Stromal cell of bone marrow (primary cell): ENCODE measurements around the gene ASIC5.
A peak's percentile ranks its signal among the peaks of the same experiment; 100 is the strongest.

Experiments
- DNase-seq: peaks from one replicate; pipeline ENCODE4 v3.0.0-alpha.2; 2012; ENCODE audit warnings: low read depth

The ASIC5 gene

DNA sequence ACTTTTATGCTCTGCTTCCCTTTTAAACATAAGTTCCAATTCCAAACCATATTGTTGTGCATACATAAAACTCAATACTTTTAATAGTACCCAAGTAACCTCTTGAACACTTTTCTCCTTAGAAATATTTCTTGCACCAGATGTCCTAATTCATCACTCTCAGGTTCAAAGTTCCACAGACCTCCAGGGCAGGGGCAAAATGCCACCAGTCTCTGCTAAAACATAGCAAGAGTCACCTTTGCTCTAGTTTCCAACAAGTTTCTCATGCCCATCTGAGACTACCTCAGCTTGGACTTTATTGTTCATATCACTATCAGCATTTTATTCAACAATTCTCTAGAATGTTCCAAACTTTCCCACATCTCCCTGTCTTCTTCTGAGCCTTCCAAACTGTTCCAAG lies 13.7 kb upstream of the ASIC5 start:
- DNase-seq: no peak

DNA sequence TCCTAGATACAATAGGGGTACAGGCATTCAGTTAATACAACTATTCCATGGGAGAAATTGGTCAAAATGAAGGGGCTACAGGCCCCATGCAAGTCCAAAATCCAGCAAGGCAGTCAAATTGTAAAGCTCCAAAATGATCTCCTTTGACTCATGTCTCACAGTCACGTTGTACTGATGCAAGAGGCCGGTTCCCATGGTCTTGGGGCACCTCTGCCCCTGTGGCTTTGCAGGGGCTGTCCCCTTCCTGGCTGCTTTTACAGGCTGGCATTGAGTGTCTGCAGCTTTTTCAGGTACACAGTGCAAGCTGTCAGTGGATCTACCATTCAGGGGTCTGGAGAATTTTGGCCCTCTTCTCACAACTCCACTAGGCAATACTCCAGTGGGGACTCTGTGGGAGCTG lies 12.5 kb upstream of the ASIC5 start:
- no peak for DNase-seq

- DNase-seq: no peak
These were observed 11.9 kb upstream of the ASIC5 start for GRCh38 chr4:155877971-155878370.

- DNase-seq: no peak
These were observed 9.8 kb upstream of the ASIC5 start for GRCh38 chr4:155875878-155876277.

DNA sequence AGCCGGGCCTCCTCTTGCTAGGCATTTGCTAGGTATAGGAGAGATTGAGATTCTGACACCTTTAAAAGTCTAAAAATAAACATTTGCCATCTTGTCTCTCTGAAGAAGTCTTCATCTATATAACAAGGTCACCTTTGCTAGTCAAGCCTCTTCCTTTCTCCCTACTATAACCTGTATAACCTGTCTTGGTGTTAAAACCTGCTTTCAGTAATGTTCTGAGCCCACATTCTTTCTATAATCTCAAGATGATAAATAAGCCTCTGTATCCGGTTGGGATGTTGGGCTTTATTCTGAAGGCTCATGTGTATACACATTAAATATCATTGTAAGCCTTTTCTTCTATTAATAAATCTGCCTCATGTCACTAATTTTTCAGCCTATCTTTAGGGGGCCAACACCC lies 10.2 kb downstream of the ASIC5 start:
- no peak for DNase-seq

GRCh38 chr4:155854582-155855226 lies 11.4 kb downstream of the ASIC5 start:
- peak; percentile 24 for DNase-seq

- no peak for DNase-seq
These were observed 12.9 kb downstream of the ASIC5 start for GRCh38 chr4:155853189-155853588.

GRCh38 chr4:155849042-155849441 lies 17.0 kb downstream of the ASIC5 start:
- no peak for DNase-seq

DNA sequence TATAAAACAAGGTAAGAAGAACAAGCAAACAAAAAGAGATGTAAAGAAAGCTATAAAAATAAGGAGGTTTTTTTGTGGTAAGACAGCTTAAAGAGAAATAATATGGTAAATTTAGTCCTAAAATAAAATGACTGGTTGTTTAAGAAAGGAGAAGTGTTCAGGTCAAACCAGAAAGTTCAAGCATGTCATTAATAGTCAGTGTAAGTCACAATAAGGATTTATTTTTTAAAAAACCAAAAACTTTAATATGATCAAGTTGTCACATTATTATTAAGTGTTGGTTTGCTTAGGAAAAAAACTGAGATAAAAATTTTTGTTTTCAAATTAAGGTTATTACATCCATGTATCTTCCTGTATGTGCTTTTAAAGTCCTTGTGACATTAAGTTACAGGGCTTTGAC lies 19.1 kb downstream of the ASIC5 start:
- DNase-seq: no peak

DNA sequence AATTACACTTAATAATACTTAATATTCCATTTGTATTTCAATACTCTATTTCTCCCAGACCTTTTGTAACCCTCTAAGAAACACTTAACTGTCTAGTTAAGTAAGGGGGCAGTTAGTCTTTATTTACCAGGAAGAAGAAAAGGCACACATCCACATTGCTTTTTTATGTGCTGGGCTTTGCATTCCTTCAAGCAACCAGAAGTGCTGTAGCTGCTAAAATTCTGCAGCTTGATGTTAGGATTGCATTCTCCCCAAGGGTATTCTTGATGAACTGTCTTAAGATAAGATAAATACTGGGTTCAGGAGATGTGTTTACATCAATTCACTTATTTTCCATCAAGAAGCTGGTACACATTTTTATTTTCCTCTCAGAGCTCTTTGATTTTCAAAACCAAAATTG lies 24.0 kb downstream of the ASIC5 start:
- DNase-seq: no peak

DNA sequence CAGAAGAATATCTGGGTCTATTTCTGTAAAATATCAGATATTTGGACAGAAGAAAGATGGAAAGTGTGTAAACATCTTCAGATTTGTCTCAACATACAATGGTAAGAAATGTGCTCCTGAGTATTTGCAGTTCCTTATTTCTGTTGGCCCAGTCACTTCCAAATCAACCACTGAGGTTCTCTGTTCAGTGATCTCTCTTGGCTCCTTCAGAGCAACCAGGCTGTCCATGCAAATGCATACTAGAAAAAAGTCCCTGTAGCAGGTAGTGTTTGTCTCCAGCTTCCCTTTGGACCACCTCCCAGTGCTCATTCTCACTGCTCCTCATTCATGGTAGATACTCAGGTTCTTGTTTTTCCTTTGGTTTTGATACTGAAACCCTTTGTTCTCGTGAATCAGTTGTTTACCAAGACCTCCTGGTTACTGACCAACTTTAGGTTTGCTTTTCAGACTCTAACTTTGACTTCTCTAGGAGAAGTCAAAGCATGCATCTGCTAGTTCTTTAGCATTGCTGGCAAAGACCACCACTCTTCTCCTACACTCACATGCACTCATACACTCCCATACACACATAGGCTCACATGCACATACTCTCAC lies 28.8 kb downstream of the ASIC5 start:
- DNase-seq: no peak

- DNase-seq: no peak
These were observed 33.4 kb downstream of the ASIC5 start for GRCh38 chr4:155832664-155833063.

GRCh38 chr4:155828628-155829027 lies 37.4 kb downstream of the ASIC5 start:
- no peak for DNase-seq

- no peak for DNase-seq
These were observed 43.5 kb downstream of the ASIC5 start for GRCh38 chr4:155822572-155822971.

DNA sequence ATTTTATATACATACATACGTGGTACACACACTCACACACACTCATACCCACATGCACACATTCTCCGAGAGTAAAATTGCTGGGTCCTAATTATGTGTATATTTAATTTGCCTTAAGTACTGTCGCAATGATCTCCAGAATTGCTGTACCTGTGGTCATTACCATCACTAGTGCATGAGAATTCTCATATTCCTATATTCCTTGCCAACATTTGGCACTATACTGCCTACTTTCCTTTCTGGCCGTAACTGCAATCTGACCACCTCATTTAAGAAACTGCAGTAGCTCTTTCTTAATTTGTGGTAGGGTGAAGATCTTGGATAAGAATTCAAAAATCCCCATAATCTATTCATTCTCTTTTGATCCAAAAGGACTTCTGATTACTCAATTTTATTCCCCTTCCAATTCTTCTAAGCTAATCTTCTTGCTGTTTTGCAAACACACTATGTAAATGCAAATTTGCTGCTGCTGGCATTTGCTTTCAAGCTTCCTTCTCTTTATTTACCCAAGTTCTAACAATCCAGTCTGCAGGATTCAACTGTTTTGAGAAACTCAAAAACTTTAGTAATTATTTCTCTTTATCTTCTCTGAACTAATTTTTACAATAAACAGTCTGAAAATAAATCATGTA lies 45.1 kb downstream of the ASIC5 start:
- DNase-seq: no peak

GRCh38 chr4:155819066-155819465 lies 47.0 kb downstream of the ASIC5 start:
- DNase-seq: peak; percentile 67

DNA sequence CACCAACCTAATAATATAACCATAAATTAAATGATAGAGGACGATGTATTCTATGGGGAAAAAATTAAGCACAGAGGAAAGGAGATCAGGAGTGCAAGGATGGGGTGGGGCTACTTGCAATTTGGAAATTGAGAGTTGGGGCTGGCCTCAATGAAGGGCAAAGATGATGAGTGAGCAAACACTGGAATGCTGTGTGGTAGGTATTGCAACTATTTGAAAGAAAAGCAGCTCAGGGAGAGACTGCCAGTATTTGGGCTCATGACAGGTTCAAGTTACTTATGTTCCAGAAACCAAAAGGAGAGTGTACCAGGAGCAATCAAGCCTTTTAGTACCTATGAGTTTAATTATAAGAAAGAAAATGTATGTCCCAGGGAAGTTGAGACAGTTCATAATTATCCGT lies 47.4 kb downstream of the ASIC5 start:
- no peak for DNase-seq

DNA sequence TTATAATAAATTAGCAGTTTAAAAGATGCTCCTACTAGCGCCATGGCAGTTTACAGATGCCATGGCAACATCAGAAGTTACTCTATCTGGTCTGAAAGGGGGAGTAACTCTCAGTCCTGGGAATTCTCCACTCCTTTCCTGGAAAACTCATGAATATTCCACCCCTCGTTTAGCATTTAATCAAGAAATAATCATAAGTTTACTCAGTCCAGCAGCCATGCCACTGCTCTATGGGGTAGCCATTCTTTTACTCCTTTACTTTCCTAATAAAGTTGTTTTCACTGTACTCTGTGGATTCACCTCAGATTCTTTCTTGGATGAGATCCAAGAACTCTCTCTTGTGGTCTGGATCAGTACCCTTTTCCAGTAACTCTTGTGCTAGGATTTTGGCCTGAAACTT lies 55.0 kb downstream of the ASIC5 start:
- no peak for DNase-seq

DNA sequence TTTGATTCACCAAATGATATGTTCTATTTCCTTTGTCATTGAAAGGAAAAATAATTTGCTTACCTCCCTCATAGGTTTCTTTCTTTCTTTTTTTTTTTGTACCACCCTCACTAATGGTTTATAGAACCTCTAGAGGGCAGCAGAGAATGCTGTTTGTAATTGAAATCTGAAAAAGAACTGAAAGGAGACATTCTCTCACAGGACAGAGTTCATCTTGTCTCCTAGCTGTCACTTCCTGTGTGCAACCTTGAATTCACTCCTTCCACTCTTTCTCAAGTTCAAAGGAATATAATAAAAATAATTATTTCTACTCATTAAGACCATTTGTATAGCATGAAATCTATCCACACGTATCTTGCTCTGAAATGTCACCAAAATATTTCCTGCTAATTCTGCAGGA lies 56.2 kb downstream of the ASIC5 start:
- peak; percentile 84 for DNase-seq

DNA sequence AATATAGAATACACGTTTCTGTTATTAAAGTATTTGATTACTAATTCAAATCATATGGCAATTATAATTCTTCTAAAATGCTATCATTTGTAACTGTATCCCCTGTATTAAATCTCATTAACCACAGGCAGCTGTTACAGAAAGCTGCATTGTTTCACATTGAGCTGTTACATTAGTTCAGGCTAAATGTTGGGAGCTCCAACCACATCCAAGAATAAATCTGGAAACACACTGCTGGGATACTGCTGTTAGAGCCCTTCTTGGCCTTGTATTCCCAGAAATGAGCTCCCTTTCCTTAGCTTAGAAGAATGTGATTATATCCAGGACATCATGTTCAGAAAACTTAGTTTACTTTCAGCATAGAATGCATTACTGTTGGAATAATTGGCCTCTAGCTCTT lies 59.1 kb downstream of the ASIC5 start:
- DNase-seq: peak; percentile 75

DNA sequence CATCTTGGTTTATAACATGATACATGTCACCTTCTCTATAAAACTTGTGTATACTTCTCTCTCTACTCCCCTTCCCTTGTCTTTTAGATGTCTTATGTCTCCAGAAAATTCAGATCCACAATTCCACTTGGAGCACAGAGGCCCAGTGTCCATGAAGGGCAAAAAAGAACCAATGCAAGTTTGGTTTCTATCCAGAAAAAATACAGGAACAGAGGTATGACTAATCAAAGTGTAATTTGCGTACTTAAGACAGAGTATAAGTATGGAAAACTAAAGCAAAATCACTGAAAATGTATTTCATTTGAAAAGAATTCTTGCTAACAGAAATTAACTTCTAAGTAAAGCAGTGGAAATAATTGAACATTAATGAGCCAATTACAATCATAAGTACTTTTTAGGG lies 61.1 kb downstream of the ASIC5 start:
- DNase-seq: no peak

DNA sequence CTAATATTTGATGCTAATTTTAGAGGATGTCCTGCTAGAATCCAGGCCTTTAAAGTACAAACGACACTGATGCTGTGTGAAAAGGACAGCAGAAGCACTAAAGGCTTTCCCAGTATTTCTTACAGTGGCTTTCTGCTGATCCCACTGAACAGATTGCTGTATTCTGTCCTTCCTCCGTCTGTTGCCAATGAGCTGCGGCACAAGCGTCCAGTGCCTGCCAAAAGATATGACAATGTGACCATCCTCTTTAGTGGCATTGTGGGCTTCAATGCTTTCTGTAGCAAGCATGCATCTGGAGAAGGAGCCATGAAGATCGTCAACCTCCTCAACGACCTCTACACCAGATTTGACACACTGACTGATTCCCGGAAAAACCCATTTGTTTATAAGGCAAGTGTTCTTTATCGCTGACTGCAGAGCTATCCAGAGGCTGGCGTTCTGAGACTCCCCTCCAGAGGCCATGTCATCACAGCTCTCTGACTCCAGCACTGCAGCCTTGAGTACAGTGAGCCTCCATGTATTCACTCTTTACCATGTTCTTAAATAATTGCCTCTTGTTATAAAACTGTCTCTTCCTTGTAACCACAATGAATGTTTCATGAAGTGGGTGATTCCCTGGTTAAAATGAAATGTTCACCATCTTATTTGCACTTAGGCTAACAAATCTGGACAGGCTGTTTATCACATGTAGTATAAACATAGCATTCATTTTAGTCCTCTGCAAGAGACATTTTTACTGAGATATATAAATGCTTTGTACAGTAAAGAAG lies 63.7 kb downstream of the ASIC5 start:
- DNase-seq: no peak
